Liver (tissue), 9 donors: Measurements from ENCODE around the gene ERAL1. TPM values are rescaled to one million over a fixed set of nuclear protein-coding genes. Genes with fewer than 3 reads are reported as not detected.

Experiments
- DNase-seq: peaks from one replicate; pipeline ENCODE4 v3.0.0-alpha.2; 2017; ENCODE audit warnings: low spot score
- H3K27ac ChIP-seq, 2 donors: one replicate each; pipeline ENCODE4 v1.7.0; 2013; ENCODE audit warnings: inconsistent platforms in 2 of 2, low read length in 2 of 2, control low read depth in 1 of 2, low read depth in 1 of 2, mild to moderate bottlenecking in 1 of 2
- H3K27me3 ChIP-seq, 4 donors: one replicate each; pipeline versions ENCODE4 v1.6.1 to v1.7.0; 2013; ENCODE audit warnings: low read length in 3 of 4, inconsistent platforms in 1 of 4, mild to moderate bottlenecking in 1 of 4, moderate library complexity in 1 of 4; ENCODE audit not compliant: control insufficient read depth in 4 of 4, insufficient read depth in 4 of 4
- H3K36me3 ChIP-seq, 4 donors: one replicate each; pipeline versions ENCODE4 v1.6.1 to v1.7.0; 2013; ENCODE audit warnings: low read length in 3 of 4, mild to moderate bottlenecking in 3 of 4, low read depth in 1 of 4, moderate library complexity in 1 of 4; ENCODE audit not compliant: control insufficient read depth in 4 of 4, insufficient read depth in 3 of 4
- H3K4me1 ChIP-seq, 4 donors: one replicate each; pipeline versions ENCODE4 v1.6.1 to v1.7.0; 2013; ENCODE audit warnings: low read length in 3 of 4, mild to moderate bottlenecking in 3 of 4, moderate library complexity in 1 of 4; ENCODE audit not compliant: control insufficient read depth in 4 of 4, insufficient read depth in 4 of 4
- H3K4me3 ChIP-seq, 3 donors: one replicate each; pipeline versions ENCODE4 v1.6.1 to v1.7.0; 2013; ENCODE audit warnings: low read length in 3 of 3, control low read depth in 1 of 3, low read depth in 1 of 3, mild to moderate bottlenecking in 1 of 3
- H3K9ac ChIP-seq, 2 donors: one replicate each; pipeline ENCODE4 v1.7.0; 2013; ENCODE audit warnings: low read length in 2 of 2, mild to moderate bottlenecking in 2 of 2, moderate library complexity in 2 of 2, control low read depth in 1 of 2, low read depth in 1 of 2
- H3K9me3 ChIP-seq, 4 donors: one replicate each; pipeline versions ENCODE4 v1.6.1 to v1.7.0; 2013; ENCODE audit warnings: low read length in 3 of 4; ENCODE audit not compliant: control insufficient read depth in 4 of 4
- EGR1 ChIP-seq, 2 donors: IDR thresholded peaks; 2 replicates each; pipeline ENCODE4 v1.6.1; 2016 to 2018; ENCODE audit warnings: antibody characterized with exemption in 2 of 2, low read depth in 2 of 2
- FOXA2 ChIP-seq: IDR thresholded peaks from 2 replicates; pipeline ENCODE4 v1.6.1; 2016; ENCODE audit warnings: antibody characterized with exemption
- HNF4A ChIP-seq, 2 donors: conservative IDR thresholded peaks; 2 replicates each; pipeline ENCODE4 v1.6.1; 2016; ENCODE audit warnings: antibody characterized with exemption in 2 of 2, mild to moderate bottlenecking in 2 of 2
- HNF4G ChIP-seq: IDR thresholded peaks from 2 replicates; pipeline ENCODE4 v1.6.1; 2016; ENCODE audit warnings: antibody characterized with exemption
- JUND ChIP-seq, 2 donors: IDR thresholded peaks; 2 replicates each; pipeline ENCODE4 v1.6.1; 2016; ENCODE audit warnings: antibody characterized with exemption in 2 of 2
- NR2F2 ChIP-seq: IDR thresholded peaks from 2 replicates; pipeline ENCODE4 v1.6.1; 2016; ENCODE audit warnings: antibody characterized with exemption
- RAD21 ChIP-seq, 2 donors: IDR thresholded peaks; 2 replicates each; pipeline ENCODE4 v1.6.1; 2016; ENCODE audit warnings: antibody characterized with exemption in 2 of 2, mild to moderate bottlenecking in 2 of 2
- RXRA ChIP-seq, 2 donors: IDR thresholded peaks; 2 replicates each; pipeline ENCODE4 v1.6.1; 2017 to 2018; ENCODE audit warnings: antibody characterized with exemption in 2 of 2, mild to moderate bottlenecking in 1 of 2
- SP1 ChIP-seq: IDR thresholded peaks from 2 replicates; pipeline ENCODE4 v1.6.1; 2018; ENCODE audit warnings: antibody characterized with exemption, mild to moderate bottlenecking
- YY1 ChIP-seq: IDR thresholded peaks from 2 replicates; pipeline ENCODE4 v1.6.1; 2016; ENCODE audit warnings: antibody characterized with exemption, mild to moderate bottlenecking
- WGBS: extraction: QIAGEN DNeasy Blood & Tissue Kit; methylation state at CpG from one replicate; pipeline ENCODE4 v1.1.7; 2013; 5-methylcytosine and 5-hydroxymethylcytosine counted together
- polyA plus RNA-seq, 2 donors: library from polyadenylated mRNA; stranded (reverse) in 1 of 2; unstranded in 1 of 2; fragments of 200-250 nt in 1 of 2; fragments of >200 nt in 1 of 2; fragmentation: Nextera tagmentation in 1 of 2; extraction: Ambion mirVana in 1 of 2; gene quantifications; one replicate each; pipeline versions ENCODE4 v1.2.1 to v1.2.3, GENCODE V29; 2013 to 2015
- total RNA-seq, 2 donors: library from RNA; depleted of rRNA; stranded (reverse); fragments of >200 nt; gene quantifications; one replicate each; pipeline ENCODE4 v1.2.3, GENCODE V29; 2014
- TF ChIP-seq, protein P1 (sequence below): IDR thresholded peaks from 2 replicates; pipeline ENCODE4 v1.6.1; 2016; ENCODE audit warnings: antibody characterized with exemption, mild to moderate bottlenecking
- TF ChIP-seq, protein P2 (sequence below): IDR thresholded peaks from 2 replicates; pipeline ENCODE4 v1.6.1; 2016; ENCODE audit warnings: antibody characterized with exemption
- TF ChIP-seq, protein P3 (sequence below): fragments of 150-350 bp; IDR thresholded peaks from 2 replicates; pipeline ENCODE4 v1.5.1; 2017; ENCODE audit warnings: improper control_type of control experiment, low read depth, low read length; ENCODE audit not compliant: missing input control
- TF ChIP-seq, protein P4 (sequence below): IDR thresholded peaks from 2 replicates; pipeline ENCODE4 v1.6.1; 2016; ENCODE audit warnings: antibody characterized with exemption
- TF ChIP-seq, protein P5 (sequence below): IDR thresholded peaks from 2 replicates; pipeline ENCODE4 v1.6.1; 2016; ENCODE audit warnings: antibody characterized with exemption
- donor health status: healthy.
- donor health status: healthy.
- donor health status: healthy.
- donor health status: healthy.
- donor health status: healthy.

Gene ERAL1
- total and polyA plus RNA-seq, 4 donors = 17.3 to 34.5 (median 29.5) TPM

DNA sequence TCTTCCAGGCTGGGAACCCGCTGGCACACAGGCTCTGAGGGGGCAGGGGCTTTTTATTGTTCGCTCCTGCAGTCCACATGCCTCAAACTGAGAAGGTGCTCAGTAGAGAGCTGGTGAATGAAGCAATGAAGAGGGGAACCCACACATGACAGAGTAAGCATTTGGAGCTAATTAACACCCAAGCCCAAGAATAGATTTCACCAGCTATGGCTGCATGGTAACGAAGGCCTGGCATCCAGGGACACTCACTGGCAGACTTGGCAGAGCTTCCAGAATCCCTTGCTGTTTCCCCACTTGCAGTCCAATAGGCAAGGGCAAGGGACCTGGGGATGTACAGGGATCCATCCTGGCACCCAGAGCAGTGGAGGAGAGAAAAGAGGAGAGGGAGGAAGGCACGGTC lies 30.5 kb downstream of the ERAL1 start:
- DNase-seq = no peak
- WGBS = 96% methylated on average over 4 of the region's 4 CpGs
- H3K27me3 ChIP-seq = no peaks in the 10 kb centered on the region
- TF ChIP-seq RXRA (IDR thresholded peaks at IDR 0.05) (no peak), JUND (IDR thresholded peaks at IDR 0.05) (no peak), YY1 (no peak), HNF4G (no peak), RAD21 (IDR thresholded peaks at IDR 0.05) (no peak), HNF4A (conservative IDR thresholded peaks at IDR 0.05) (no peak), EGR1 (IDR thresholded peaks at IDR 0.05; ENCODE audit: low read depth in 2 of 2) (no peak), NR2F2 (no peak), SP1 (no peak)
- TF ChIP-seq, protein P1, sequence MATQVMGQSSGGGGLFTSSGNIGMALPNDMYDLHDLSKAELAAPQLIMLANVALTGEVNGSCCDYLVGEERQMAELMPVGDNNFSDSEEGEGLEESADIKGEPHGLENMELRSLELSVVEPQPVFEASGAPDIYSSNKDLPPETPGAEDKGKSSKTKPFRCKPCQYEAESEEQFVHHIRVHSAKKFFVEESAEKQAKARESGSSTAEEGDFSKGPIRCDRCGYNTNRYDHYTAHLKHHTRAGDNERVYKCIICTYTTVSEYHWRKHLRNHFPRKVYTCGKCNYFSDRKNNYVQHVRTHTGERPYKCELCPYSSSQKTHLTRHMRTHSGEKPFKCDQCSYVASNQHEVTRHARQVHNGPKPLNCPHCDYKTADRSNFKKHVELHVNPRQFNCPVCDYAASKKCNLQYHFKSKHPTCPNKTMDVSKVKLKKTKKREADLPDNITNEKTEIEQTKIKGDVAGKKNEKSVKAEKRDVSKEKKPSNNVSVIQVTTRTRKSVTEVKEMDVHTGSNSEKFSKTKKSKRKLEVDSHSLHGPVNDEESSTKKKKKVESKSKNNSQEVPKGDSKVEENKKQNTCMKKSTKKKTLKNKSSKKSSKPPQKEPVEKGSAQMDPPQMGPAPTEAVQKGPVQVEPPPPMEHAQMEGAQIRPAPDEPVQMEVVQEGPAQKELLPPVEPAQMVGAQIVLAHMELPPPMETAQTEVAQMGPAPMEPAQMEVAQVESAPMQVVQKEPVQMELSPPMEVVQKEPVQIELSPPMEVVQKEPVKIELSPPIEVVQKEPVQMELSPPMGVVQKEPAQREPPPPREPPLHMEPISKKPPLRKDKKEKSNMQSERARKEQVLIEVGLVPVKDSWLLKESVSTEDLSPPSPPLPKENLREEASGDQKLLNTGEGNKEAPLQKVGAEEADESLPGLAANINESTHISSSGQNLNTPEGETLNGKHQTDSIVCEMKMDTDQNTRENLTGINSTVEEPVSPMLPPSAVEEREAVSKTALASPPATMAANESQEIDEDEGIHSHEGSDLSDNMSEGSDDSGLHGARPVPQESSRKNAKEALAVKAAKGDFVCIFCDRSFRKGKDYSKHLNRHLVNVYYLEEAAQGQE = no peak
- TF ChIP-seq, protein P2, sequence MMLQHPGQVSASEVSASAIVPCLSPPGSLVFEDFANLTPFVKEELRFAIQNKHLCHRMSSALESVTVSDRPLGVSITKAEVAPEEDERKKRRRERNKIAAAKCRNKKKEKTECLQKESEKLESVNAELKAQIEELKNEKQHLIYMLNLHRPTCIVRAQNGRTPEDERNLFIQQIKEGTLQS = no peak
- TF ChIP-seq, protein P3, sequence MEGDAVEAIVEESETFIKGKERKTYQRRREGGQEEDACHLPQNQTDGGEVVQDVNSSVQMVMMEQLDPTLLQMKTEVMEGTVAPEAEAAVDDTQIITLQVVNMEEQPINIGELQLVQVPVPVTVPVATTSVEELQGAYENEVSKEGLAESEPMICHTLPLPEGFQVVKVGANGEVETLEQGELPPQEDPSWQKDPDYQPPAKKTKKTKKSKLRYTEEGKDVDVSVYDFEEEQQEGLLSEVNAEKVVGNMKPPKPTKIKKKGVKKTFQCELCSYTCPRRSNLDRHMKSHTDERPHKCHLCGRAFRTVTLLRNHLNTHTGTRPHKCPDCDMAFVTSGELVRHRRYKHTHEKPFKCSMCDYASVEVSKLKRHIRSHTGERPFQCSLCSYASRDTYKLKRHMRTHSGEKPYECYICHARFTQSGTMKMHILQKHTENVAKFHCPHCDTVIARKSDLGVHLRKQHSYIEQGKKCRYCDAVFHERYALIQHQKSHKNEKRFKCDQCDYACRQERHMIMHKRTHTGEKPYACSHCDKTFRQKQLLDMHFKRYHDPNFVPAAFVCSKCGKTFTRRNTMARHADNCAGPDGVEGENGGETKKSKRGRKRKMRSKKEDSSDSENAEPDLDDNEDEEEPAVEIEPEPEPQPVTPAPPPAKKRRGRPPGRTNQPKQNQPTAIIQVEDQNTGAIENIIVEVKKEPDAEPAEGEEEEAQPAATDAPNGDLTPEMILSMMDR = no peak
- TF ChIP-seq, protein P4, sequence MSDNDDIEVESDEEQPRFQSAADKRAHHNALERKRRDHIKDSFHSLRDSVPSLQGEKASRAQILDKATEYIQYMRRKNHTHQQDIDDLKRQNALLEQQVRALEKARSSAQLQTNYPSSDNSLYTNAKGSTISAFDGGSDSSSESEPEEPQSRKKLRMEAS = no peak
- TF ChIP-seq, protein P5, sequence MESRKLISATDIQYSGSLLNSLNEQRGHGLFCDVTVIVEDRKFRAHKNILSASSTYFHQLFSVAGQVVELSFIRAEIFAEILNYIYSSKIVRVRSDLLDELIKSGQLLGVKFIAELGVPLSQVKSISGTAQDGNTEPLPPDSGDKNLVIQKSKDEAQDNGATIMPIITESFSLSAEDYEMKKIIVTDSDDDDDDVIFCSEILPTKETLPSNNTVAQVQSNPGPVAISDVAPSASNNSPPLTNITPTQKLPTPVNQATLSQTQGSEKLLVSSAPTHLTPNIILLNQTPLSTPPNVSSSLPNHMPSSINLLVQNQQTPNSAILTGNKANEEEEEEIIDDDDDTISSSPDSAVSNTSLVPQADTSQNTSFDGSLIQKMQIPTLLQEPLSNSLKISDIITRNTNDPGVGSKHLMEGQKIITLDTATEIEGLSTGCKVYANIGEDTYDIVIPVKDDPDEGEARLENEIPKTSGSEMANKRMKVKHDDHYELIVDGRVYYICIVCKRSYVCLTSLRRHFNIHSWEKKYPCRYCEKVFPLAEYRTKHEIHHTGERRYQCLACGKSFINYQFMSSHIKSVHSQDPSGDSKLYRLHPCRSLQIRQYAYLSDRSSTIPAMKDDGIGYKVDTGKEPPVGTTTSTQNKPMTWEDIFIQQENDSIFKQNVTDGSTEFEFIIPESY = no peak
- no peaks in the 10 kb centered on the region for H3K9me3 ChIP-seq
- H3K36me3 ChIP-seq = peaks cover 30 to 52% (median 33%) of the 10 kb centered on the region in 4 donors
- H3K4me1 ChIP-seq = no peaks in the 10 kb centered on the region
- no peak overlapping the region for H3K4me3 ChIP-seq
- H3K27ac ChIP-seq = no peak overlapping the region
- no peak overlapping the region for H3K9ac ChIP-seq

DNA sequence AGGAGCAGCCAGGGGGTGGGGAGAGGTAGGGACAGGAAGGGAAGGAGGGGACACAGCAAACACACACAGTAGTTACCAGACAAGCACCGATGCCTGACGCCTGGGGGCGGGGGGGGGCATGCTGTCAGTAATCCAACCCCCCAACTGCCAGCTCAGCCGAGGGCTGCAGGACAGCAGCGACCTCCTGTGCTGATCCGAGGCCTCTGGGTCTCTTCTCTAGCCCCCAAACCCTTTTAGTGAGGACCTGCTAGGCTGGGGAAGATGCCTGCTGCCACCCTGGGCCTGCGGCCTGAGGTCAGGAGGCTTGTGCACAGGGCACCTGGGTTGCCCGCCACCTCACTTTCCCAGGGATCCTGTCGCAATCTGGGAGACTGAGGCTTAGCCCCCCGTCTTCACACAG lies 31.1 kb downstream of the ERAL1 start:
- 87% methylated on average over 10 of the region's 10 CpGs for WGBS
- Histone ChIP-seq H3K27ac (no peak overlapping the region), H3K9me3 (no peaks in the 10 kb centered on the region), H3K27me3 (no peaks in the 10 kb centered on the region), H3K36me3 (peaks cover 25 to 46% (median 29%) of the 10 kb centered on the region in 4 donors), H3K4me3 (no peak overlapping the region), H3K9ac (no peak overlapping the region), H3K4me1 (no peaks in the 10 kb centered on the region)
- no peak for DNase-seq
- TF ChIP-seq FOXA2 = no peak
- no peak for TF ChIP-seq JUND (IDR thresholded peaks at IDR 0.05)
- TF ChIP-seq, protein P3 = no peak
- no peak for TF ChIP-seq RXRA (IDR thresholded peaks at IDR 0.05)
- TF ChIP-seq, protein P2 = no peak
- TF ChIP-seq, protein P1 = no peak
- TF ChIP-seq, protein P5 = no peak
